Effector memory CD4-positive, alpha-beta T cell (primary cell): ENCODE measurements around the gene CLEC4F.

Source experiments
- DNase-seq, 3 donors: peaks; one replicate each; pipeline ENCODE4 v3.0.0-alpha.2; 2020
- H3K27ac ChIP-seq: 2 replicates; pipeline ENCODE4 v1.7.0; 2013; ENCODE audit warnings: mild to moderate bottlenecking, low read length, moderate library complexity; ENCODE audit not compliant: insufficient read depth, poor library complexity, severe bottlenecking
- H3K27me3 ChIP-seq: replicated peaks from 2 replicates; pipeline ENCODE4 v1.7.0; 2013; ENCODE audit warnings: mild to moderate bottlenecking, low read length; ENCODE audit not compliant: insufficient read depth, control insufficient read depth, poor library complexity, severe bottlenecking
- H3K36me3 ChIP-seq: 2 replicates; pipeline ENCODE4 v1.7.0; 2013; ENCODE audit warnings: mild to moderate bottlenecking, low read length, moderate library complexity; ENCODE audit not compliant: control insufficient read depth, insufficient read depth
- H3K4me1 ChIP-seq: 2 replicates; pipeline ENCODE4 v1.7.0; 2013; ENCODE audit warnings: low read length, mild to moderate bottlenecking; ENCODE audit not compliant: control insufficient read depth, insufficient read depth, poor library complexity, severe bottlenecking
- H3K4me3 ChIP-seq: 2 replicates; pipeline ENCODE4 v1.7.0; 2013; ENCODE audit warnings: low read length, low read depth, mild to moderate bottlenecking; ENCODE audit not compliant: insufficient read depth, poor library complexity, severe bottlenecking
- H3K9me3 ChIP-seq: 2 replicates; pipeline ENCODE4 v1.7.0; 2013; ENCODE audit warnings: mild to moderate bottlenecking, low read length, moderate library complexity; ENCODE audit not compliant: control insufficient read depth

The CLEC4F gene

GRCh38 chr2:70776266-70776665 is 44.1 kb downstream of the CLEC4F start:
- H3K36me3 ChIP-seq, result no peaks in the 10 kb centered on the region

GRCh38 chr2:70775141-70775540 is 45.3 kb downstream of the CLEC4F start:
- Histone ChIP-seq H3K27me3 (no peaks in the 10 kb centered on the region), H3K27ac (no peak overlapping the region), H3K4me3 (no peak overlapping the region), H3K36me3 (no peaks in the 10 kb centered on the region), H3K4me1 (no peaks in the 10 kb centered on the region), H3K9me3 (no peaks in the 10 kb centered on the region)
- no peak for DNase-seq

More at GRCh38 chr2:70776266-70776665, 44.1 kb downstream of the CLEC4F start:
- no peaks in the 10 kb centered on the region for H3K9me3 ChIP-seq
- no peaks in the 10 kb centered on the region for H3K4me1 ChIP-seq
- no peaks in the 10 kb centered on the region for H3K27me3 ChIP-seq
- H3K4me3 ChIP-seq, result no peak overlapping the region
- DNase-seq, result no peak
- H3K27ac ChIP-seq, result no peak overlapping the region

GRCh38 chr2:70772486-70773155 is 47.8 kb downstream of the CLEC4F start:
- Histone ChIP-seq H3K9me3 (no peaks in the 10 kb centered on the region), H3K4me1 (peaks cover 3% of the 10 kb centered on the region), H3K27ac (no peak overlapping the region), H3K27me3 (peaks cover 4% of the 10 kb centered on the region), H3K36me3 (no peaks in the 10 kb centered on the region), H3K4me3 (no peak overlapping the region)
- no peak for DNase-seq

GRCh38 chr2:70771446-70771845 is 49.0 kb downstream of the CLEC4F start:
- Histone ChIP-seq H3K4me1 (peaks cover 10% of the 10 kb centered on the region), H3K36me3 (no peaks in the 10 kb centered on the region), H3K27ac (no peak overlapping the region), H3K9me3 (no peaks in the 10 kb centered on the region), H3K27me3 (peaks cover 16% of the 10 kb centered on the region), H3K4me3 (no peak overlapping the region)
- DNase-seq, result no peak

GRCh38 chr2:70769450-70769849 is 50.9 kb downstream of the CLEC4F start:
- Histone ChIP-seq H3K36me3 (no peaks in the 10 kb centered on the region), H3K9me3 (no peaks in the 10 kb centered on the region), H3K4me3 (no peak overlapping the region), H3K27ac (no peak overlapping the region), H3K27me3 (peaks cover 19% of the 10 kb centered on the region), H3K4me1 (peaks cover 10% of the 10 kb centered on the region)
- DNase-seq, result no peak

GRCh38 chr2:70768590-70769085 is 51.8 kb downstream of the CLEC4F start:
- Histone ChIP-seq H3K4me3 (no peak overlapping the region), H3K4me1 (peaks cover 10% of the 10 kb centered on the region), H3K36me3 (no peaks in the 10 kb centered on the region), H3K9me3 (no peaks in the 10 kb centered on the region), H3K27ac (no peak overlapping the region), H3K27me3 (peaks cover 19% of the 10 kb centered on the region)
- DNase-seq, result no peak

GRCh38 chr2:70767699-70768589 is 52.5 kb downstream of the CLEC4F start, which contains the start of gene ADD2:
ADD2 (minus strand) TSS chr2:70768200; CDS start chr2:70706408, 61,792 bp downstream.
- H3K4me1 ChIP-seq, result peaks cover 10% of the 10 kb centered on the region
- DNase-seq, result no peak

GRCh38 chr2:70767079-70767698 is 53.2 kb downstream of the CLEC4F start:
- Histone ChIP-seq H3K27ac (no peak overlapping the region), H3K4me3 (peak overlapping the region; percentile 62), H3K9me3 (no peaks in the 10 kb centered on the region), H3K27me3 (peaks cover 19% of the 10 kb centered on the region), H3K36me3 (no peaks in the 10 kb centered on the region), H3K4me1 (peaks cover 10% of the 10 kb centered on the region)
- DNase-seq, result no peak

More at GRCh38 chr2:70767699-70768589, 52.5 kb downstream of the CLEC4F start, which contains the start of gene ADD2:
- Histone ChIP-seq H3K4me3 (peak within 1 kb of the TSS; percentile 62), H3K27me3 (peaks cover 19% of the 10 kb centered on the region), H3K9me3 (no peaks in the 10 kb centered on the region), H3K36me3 (no peaks in the 10 kb centered on the region), H3K27ac (no peak within 1 kb of the TSS)

GRCh38 chr2:70766357-70767078 is 53.9 kb downstream of the CLEC4F start:
- Histone ChIP-seq H3K4me3 (peak overlapping the region; percentile 62), H3K9me3 (no peaks in the 10 kb centered on the region), H3K4me1 (peaks cover 10% of the 10 kb centered on the region), H3K27ac (no peak overlapping the region), H3K27me3 (peaks cover 19% of the 10 kb centered on the region), H3K36me3 (no peaks in the 10 kb centered on the region)
- no peak for DNase-seq
